Dendritic cell treated with granulocyte-macrophage colony-stimulating factor and Interleukin-4, amounts not matched to agents 40 ng/mL and 50 ng/mL, for 4 days (primary cell): ENCODE results near the gene TBX1.

ENCODE experiments used
- H3K27ac Mint-ChIP-seq: one replicate; pipeline ENCODE4 v1.8.0; 2022; ENCODE audit warnings: mild to moderate bottlenecking, mixed read lengths
- H3K27me3 Mint-ChIP-seq: one replicate; pipeline ENCODE4 v1.8.0; 2022; ENCODE audit warnings: mild to moderate bottlenecking, mixed read lengths
- H3K36me3 Mint-ChIP-seq: one replicate; pipeline ENCODE4 v1.8.0; 2022; ENCODE audit warnings: low read depth, mixed read lengths
- H3K4me1 Mint-ChIP-seq: one replicate; pipeline ENCODE4 v1.8.0; 2022; ENCODE audit warnings: low read depth, mixed read lengths
- H3K4me3 Mint-ChIP-seq: one replicate; pipeline ENCODE4 v1.8.0; 2022; ENCODE audit warnings: mild to moderate bottlenecking, moderate library complexity, mixed read lengths
- H3K9me3 Mint-ChIP-seq: one replicate; pipeline ENCODE4 v1.8.0; 2022; ENCODE audit warnings: mixed read lengths
- intact Hi-C: fragments of 100-400 bp; cut with micrococcal nuclease; formaldehyde crosslinking; loops from one replicate; pipeline ENCODE4 v1.15.0; 2022

Gene TBX1

GRCh38 chr22:19779685-19780268 is 19.2 kb downstream of the TBX1 start:
- Mint-ChIP-seq H3K9me3 (no peaks in the 10 kb centered on the region), H3K4me3 (no peak overlapping the region), H3K27me3 (peaks cover 38% of the 10 kb centered on the region), H3K4me1 (peaks cover 21% of the 10 kb centered on the region), H3K27ac (no peak overlapping the region), H3K36me3 (no peaks in the 10 kb centered on the region)
- intact Hi-C loops = no loop called here

- no peaks in the 10 kb centered on the region for H3K36me3 Mint-ChIP-seq
- no peak overlapping the region for H3K4me3 Mint-ChIP-seq
- H3K4me1 Mint-ChIP-seq = peaks cover 14% of the 10 kb centered on the region
- intact Hi-C loops = no loop called here
- H3K9me3 Mint-ChIP-seq = no peaks in the 10 kb centered on the region
- no peak overlapping the region for H3K27ac Mint-ChIP-seq
- peaks cover 26% of the 10 kb centered on the region for H3K27me3 Mint-ChIP-seq
Measured at GRCh38 chr22:19782533-19782932, 22.0 kb downstream of the TBX1 start.

DNA sequence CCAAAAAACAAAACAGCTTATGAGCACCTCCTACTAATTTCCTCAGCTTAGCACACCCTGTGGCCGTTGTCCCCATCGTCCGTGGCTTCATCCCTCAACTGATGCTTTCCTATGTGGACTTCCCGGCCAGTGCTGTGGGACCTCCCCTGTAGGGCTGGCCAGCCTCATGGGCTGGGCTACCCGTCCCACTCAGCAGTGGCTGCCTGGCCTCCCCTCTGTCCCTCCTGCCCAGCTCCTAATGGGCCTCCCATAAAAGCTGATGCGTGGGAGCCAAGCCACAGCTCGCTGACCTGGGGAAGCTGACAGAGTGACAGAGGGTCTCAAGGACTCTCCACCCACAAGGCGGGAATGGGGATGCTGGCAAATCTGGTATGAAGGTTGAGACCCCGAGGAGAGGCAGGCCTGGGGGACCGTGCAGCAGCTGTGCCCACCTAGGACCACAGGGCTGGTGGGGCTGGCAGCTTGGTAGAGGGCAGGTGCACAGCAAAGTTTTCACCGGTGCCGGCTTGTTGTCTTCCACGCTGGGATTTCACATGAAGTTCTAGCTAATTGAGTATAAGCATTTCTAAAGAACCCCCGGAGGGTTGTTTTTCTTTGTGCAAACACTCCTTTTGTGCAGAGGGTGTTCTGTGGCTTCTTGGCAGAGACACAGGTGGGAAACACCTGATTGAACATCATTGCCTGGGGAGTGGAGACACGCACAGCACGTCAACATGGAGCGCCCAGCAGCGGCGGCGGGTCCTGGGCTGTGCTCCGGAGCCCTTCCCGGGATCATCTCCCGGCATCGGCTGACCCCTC is 23.2 kb downstream of the TBX1 start:
- Mint-ChIP-seq H3K36me3 (peaks cover 12% of the 10 kb centered on the region), H3K4me1 (peaks cover 14% of the 10 kb centered on the region), H3K27me3 (peaks cover 14% of the 10 kb centered on the region), H3K4me3 (no peak overlapping the region), H3K27ac (no peak overlapping the region), H3K9me3 (no peaks in the 10 kb centered on the region)
- intact Hi-C loops = no loop called here

- no peaks in the 10 kb centered on the region for H3K9me3 Mint-ChIP-seq
- peaks cover 10% of the 10 kb centered on the region for H3K27me3 Mint-ChIP-seq
- no peak overlapping the region for H3K27ac Mint-ChIP-seq
- no peak overlapping the region for H3K4me3 Mint-ChIP-seq
- intact Hi-C loops = no loop called here
- peaks cover 17% of the 10 kb centered on the region for H3K36me3 Mint-ChIP-seq
- peaks cover 13% of the 10 kb centered on the region for H3K4me1 Mint-ChIP-seq
Measured at GRCh38 chr22:19784384-19785175, 24.0 kb downstream of the TBX1 start.

GRCh38 chr22:19785461-19786263 is 25.1 kb downstream of the TBX1 start:
- H3K9me3 Mint-ChIP-seq = no peaks in the 10 kb centered on the region
- intact Hi-C loops = no loop called here
- H3K4me1 Mint-ChIP-seq = peaks cover 2% of the 10 kb centered on the region
- H3K27me3 Mint-ChIP-seq = peaks cover 8% of the 10 kb centered on the region
- no peak overlapping the region for H3K27ac Mint-ChIP-seq
- peaks cover 17% of the 10 kb centered on the region for H3K36me3 Mint-ChIP-seq
- H3K4me3 Mint-ChIP-seq = no peak overlapping the region

DNA sequence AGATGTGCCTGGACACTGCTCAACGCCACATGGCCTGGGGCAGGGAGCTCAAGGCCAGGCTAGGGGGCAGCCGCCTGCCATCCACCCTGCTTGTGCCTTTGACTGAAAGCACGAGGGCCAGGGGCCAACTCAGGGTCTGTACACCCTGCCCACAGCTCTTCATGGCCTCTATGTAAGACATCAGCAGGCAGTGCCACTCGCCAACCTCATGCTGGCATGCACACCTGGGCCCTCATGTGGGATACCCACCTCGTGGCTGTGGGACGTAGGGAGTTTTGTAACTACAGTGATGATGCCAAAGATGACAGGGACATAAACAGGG is 25.6 kb downstream of the TBX1 start:
- no peak overlapping the region for H3K27ac Mint-ChIP-seq
- intact Hi-C loops = no loop called here

DNA sequence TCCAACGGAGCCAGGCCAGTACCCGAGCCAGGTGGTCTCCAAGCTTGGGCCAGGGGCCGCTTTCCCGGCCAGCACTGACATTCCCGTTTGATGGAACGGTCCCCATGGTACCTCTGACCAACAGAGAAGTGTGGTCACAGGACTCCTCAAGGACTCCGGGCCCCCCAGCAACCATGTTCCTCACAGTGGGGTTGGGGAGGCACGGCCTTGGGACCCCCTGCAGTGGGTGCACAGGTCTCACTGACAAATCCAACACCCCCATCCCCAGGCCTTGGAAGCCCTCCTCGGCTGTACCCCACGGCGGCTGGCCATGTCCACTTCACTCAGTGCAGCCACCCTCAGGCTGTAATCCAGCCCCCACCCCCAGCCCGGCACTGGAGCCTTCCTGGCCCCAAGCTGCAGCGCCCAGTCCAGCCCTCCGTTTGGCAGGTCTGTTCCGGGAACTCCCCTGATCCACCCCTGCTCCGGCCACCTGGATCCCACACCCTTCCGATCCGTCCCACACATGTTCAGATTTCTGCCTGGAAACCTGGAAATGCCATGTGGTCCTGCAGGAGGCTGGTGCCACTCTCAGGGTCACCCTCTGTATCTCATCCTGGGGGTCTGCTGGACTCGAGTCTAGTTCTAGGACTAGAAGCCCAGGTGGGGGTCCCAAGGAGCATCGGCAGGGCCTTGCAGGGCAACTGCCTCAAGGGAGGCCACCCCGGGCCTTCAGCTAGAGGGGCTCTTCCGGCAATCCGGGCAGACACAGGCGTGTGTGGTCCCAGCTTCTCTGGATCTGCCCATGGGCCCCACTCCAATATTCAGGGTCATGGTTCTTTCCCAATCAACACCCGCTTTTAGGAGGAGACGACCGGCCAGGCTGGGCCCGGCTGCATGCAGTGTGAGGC is 26.6 kb downstream of the TBX1 start:
- Mint-ChIP-seq H3K4me1 (no peaks in the 10 kb centered on the region), H3K36me3 (peaks cover 17% of the 10 kb centered on the region), H3K9me3 (no peaks in the 10 kb centered on the region), H3K27ac (no peak overlapping the region), H3K27me3 (peaks cover 3% of the 10 kb centered on the region), H3K4me3 (no peak overlapping the region)
- intact Hi-C loops = no loop called here

More for the DNA sequence above, 25.6 kb downstream of the TBX1 start:
- no peaks in the 10 kb centered on the region for H3K4me1 Mint-ChIP-seq
- H3K9me3 Mint-ChIP-seq = no peaks in the 10 kb centered on the region
- peaks cover 8% of the 10 kb centered on the region for H3K27me3 Mint-ChIP-seq
- H3K36me3 Mint-ChIP-seq = peaks cover 17% of the 10 kb centered on the region
- no peak overlapping the region for H3K4me3 Mint-ChIP-seq

DNA sequence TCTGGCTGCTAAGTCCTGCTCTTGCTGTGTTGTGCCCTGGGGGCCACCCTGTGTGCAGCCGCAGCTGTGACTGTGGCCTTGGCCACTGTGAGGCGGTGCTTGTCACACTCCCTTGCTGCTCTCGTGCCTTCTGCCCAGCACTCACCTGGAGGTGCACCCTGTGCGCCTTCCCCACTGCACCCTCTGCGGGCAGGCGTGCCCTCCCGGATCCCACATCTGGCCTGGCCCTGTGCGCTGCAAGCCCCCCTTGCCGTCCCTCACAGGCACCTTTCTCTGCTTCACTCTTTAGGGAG is 27.2 kb downstream of the TBX1 start:
- H3K4me3 Mint-ChIP-seq = no peak overlapping the region
- intact Hi-C loops = no loop called here
- peaks cover 17% of the 10 kb centered on the region for H3K36me3 Mint-ChIP-seq
- peaks cover 3% of the 10 kb centered on the region for H3K27me3 Mint-ChIP-seq
- H3K27ac Mint-ChIP-seq = no peak overlapping the region
- no peaks in the 10 kb centered on the region for H3K9me3 Mint-ChIP-seq
- no peaks in the 10 kb centered on the region for H3K4me1 Mint-ChIP-seq

GRCh38 chr22:19788661-19789225 is 28.2 kb downstream of the TBX1 start:
- Mint-ChIP-seq H3K36me3 (peaks cover 17% of the 10 kb centered on the region), H3K27me3 (no peaks in the 10 kb centered on the region), H3K4me1 (no peaks in the 10 kb centered on the region), H3K27ac (no peak overlapping the region), H3K9me3 (no peaks in the 10 kb centered on the region), H3K4me3 (no peak overlapping the region)
- intact Hi-C loops = no loop called here

DNA sequence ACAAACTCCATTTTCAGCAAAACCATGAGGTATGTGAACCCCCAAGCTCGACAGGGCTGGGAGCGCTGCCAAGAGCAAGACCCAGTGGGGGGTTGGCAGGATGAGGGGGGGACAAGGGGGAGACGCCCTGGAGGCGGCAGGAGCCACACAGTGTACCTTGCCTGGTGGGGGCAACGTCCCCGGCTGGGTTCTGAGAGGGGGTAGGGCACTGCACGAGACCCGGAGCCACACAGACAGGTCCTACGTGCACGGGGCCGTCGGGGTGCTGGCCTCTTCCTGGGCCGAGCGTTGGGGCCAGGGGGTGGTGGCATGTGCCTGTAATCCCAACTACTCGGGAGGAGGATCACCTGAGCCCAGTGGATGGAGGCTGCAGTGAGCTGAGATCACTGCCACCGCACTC is 28.8 kb downstream of the TBX1 start:
- Mint-ChIP-seq H3K4me3 (no peak overlapping the region), H3K36me3 (peaks cover 17% of the 10 kb centered on the region), H3K9me3 (no peaks in the 10 kb centered on the region), H3K27me3 (no peaks in the 10 kb centered on the region), H3K27ac (no peak overlapping the region), H3K4me1 (no peaks in the 10 kb centered on the region)
- intact Hi-C loops = no loop called here

GRCh38 chr22:19789828-19790227 is 29.2 kb downstream of the TBX1 start:
- Mint-ChIP-seq H3K36me3 (peaks cover 17% of the 10 kb centered on the region), H3K4me1 (no peaks in the 10 kb centered on the region), H3K4me3 (no peak overlapping the region), H3K27me3 (no peaks in the 10 kb centered on the region), H3K9me3 (no peaks in the 10 kb centered on the region), H3K27ac (no peak overlapping the region)
- intact Hi-C loops = no loop called here

- Mint-ChIP-seq H3K36me3 (peaks cover 17% of the 10 kb centered on the region), H3K27me3 (no peaks in the 10 kb centered on the region), H3K4me1 (no peaks in the 10 kb centered on the region), H3K9me3 (no peaks in the 10 kb centered on the region), H3K27ac (no peak overlapping the region), H3K4me3 (no peak overlapping the region)
- intact Hi-C loops = no loop called here
Measured at GRCh38 chr22:19791243-19791642, 30.7 kb downstream of the TBX1 start.

DNA sequence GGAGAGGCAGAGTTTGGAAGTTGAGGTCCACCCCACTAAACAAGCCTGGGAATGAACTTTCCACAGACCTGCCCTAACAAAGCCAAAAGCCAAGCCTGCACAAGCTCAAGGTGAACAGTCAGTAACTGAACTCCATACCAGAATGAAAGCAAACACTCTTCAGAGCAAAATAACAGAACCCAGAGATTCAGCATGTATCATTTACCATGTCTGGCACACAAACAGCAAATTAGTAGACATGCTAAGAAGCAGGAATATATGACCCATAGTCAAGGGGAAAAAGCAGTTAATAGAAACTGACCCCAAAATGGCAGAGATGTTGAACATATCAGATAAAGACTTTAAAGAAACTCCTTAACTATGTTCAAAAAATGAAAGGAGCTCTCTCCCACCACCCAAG is 31.3 kb downstream of the TBX1 start:
- Mint-ChIP-seq H3K4me3 (no peak overlapping the region), H3K27ac (no peak overlapping the region), H3K9me3 (no peaks in the 10 kb centered on the region), H3K36me3 (peaks cover 17% of the 10 kb centered on the region), H3K4me1 (no peaks in the 10 kb centered on the region), H3K27me3 (no peaks in the 10 kb centered on the region)
- intact Hi-C loops = no loop called here
